ENCODE results near the gene HBM. TPM values are rescaled to one million over a fixed set of nuclear protein-coding genes. Genes with fewer than 3 reads are reported as not detected.
A peak's percentile ranks its signal among the peaks of the same experiment; 100 is the strongest.

The HBM gene
- total RNA-seq, 1 experiment from 2014 or later = not detected

- ChIA-PET POLR2A (interaction anchor here (0.6 kb wide), 1 partner anchor 97 kb away, joined by 3 read pairs; no protein-coding TSS in a partner anchor), CTCF (no interaction called here)
- no peaks in the 10 kb centered on the region for H3K27me3 ChIP-seq (ENCODE audit: control insufficient read depth, insufficient read depth, low read length)
- H3K36me3 ChIP-seq (ENCODE audit: control insufficient read depth, insufficient read depth, low read length) = no peaks in the 10 kb centered on the region
- DNase-seq (ENCODE audit: low read depth, low spot score) (no peak), ATAC-seq (peak; percentile 73)
- in situ Hi-C loops (cut with HindIII; ENCODE audit: low pct_unique_long_range_greater_than_20kb, low sequenced_read_pairs) = no loop called here
- no TSS peak for BruUV-seq (replicated peaks)
- H3K4me1 ChIP-seq (ENCODE audit: control insufficient read depth, insufficient read depth, low read length) = peaks cover 4% of the 10 kb centered on the region
- intact Hi-C loops (cut with micrococcal nuclease; ENCODE audit: unreplicated experiment) = no loop called here
- H3K27ac ChIP-seq (ENCODE audit: low read length) = peak overlapping the region; percentile 26; the same call in 1 of the 2 replicates
- H3K9me3 ChIP-seq (ENCODE audit: control insufficient read depth, insufficient read depth, low read depth, low read length) = no peaks in the 10 kb centered on the region
- TF ChIP-seq TCF7L2 (IDR thresholded peaks at IDR 0.05; ENCODE audit: low read depth, low read length) (no peak), REST (IDR thresholded peaks at IDR 0.05; ENCODE audit: insufficient read depth in 1 of 2, low read depth in 2 of 2, low read length in 1 of 2) (no peak), SIN3A (IDR thresholded peaks at IDR 0.05; ENCODE audit: borderline replicate concordance, insufficient read depth, low read depth, low read length) (no peak), POLR2AphosphoS5 (IDR thresholded peaks at IDR 0.05; ENCODE audit: low read depth, low read length) (no peak), CTCF (IDR thresholded peaks at IDR 0.05) (no peak)
- H3K4me3 ChIP-seq (ENCODE audit: low read depth in 2 of 2, low read length in 2 of 2) = peak overlapping the region; percentile 58 to 59
Measured at GRCh38 chr16:154217-155030, 11.4 kb upstream of the HBM start.

GRCh38 chr16:155031-155398 is 10.8 kb upstream of the HBM start:
- H3K9me3 ChIP-seq (ENCODE audit: control insufficient read depth, insufficient read depth, low read depth, low read length) = no peaks in the 10 kb centered on the region
- DNase-seq (ENCODE audit: low read depth, low spot score) = no peak
- no peak for TF ChIP-seq SIN3A (IDR thresholded peaks at IDR 0.05; ENCODE audit: borderline replicate concordance, insufficient read depth, low read depth, low read length)
- ChIA-PET CTCF (interaction anchor here (0.6 kb wide), 1 partner anchor 13 kb away, joined by 3 read pairs; no protein-coding TSS in a partner anchor), POLR2A (interaction anchor here (0.6 kb wide), 1 partner anchor 97 kb away, joined by 3 read pairs; no protein-coding TSS in a partner anchor)
- intact Hi-C loops (cut with micrococcal nuclease; ENCODE audit: unreplicated experiment) (no loop called here), in situ Hi-C loops (cut with HindIII; ENCODE audit: low pct_unique_long_range_greater_than_20kb, low sequenced_read_pairs) (no loop called here)
- peak overlapping the region; percentile 58 to 59 for H3K4me3 ChIP-seq (ENCODE audit: low read depth in 2 of 2, low read length in 2 of 2)
- no peaks in the 10 kb centered on the region for H3K27me3 ChIP-seq (ENCODE audit: control insufficient read depth, insufficient read depth, low read length)
- no TSS peak for BruUV-seq (replicated peaks)
- H3K4me1 ChIP-seq (ENCODE audit: control insufficient read depth, insufficient read depth, low read length) = peaks cover 4% of the 10 kb centered on the region
- H3K27ac ChIP-seq (ENCODE audit: low read length) = no peak overlapping the region; the same call in 1 of the 2 replicates
- no peaks in the 10 kb centered on the region for H3K36me3 ChIP-seq (ENCODE audit: control insufficient read depth, insufficient read depth, low read length)
- ATAC-seq = no peak
